HEK293 (cell line): ENCODE measurements around the gene POLN.

Experiments used
- CTCF ChIA-PET: fragments of 350-600 bp; formaldehyde crosslinking; extraction: SDS; loops from one replicate; lab custom pipeline; 2021; ENCODE audit warnings: antibody characterized with exemption; lab: Yijun Ruan, JAX
- POLR2A ChIA-PET: fragments of 300-600 bp; formaldehyde crosslinking; extraction: SDS; loops from one replicate; lab custom pipeline; 2020; ENCODE audit warnings: antibody characterized with exemption, inconsistent platforms; lab: Yijun Ruan, JAX
- H3K27ac ChIP-seq: fragments of 200-500 bp; sonication (Bioruptor generic); 2 replicates; pipeline ENCODE4 v1.5.1; 2014; ENCODE audit warnings: low read depth, low read length, control low read depth, inconsistent platforms; ENCODE audit errors: extremely low read depth
- H3K36me3 ChIP-seq, 2 experiments: fragments of 200-500 bp in 1 of 2; sonication (Bioruptor generic) in 1 of 2; 1 replicate in 1 of 2; 2 replicates in 1 of 2; pipeline ENCODE4 v1.5.1; 2014 to 2017; ENCODE audit warnings: inconsistent platforms in 2 of 2, low read length in 2 of 2; ENCODE audit not compliant: control insufficient read depth in 2 of 2, insufficient read depth in 1 of 2
- H3K4me1 ChIP-seq: fragments of 200-500 bp; sonication (Bioruptor generic); 2 replicates; pipeline ENCODE4 v1.5.1; 2014; ENCODE audit warnings: mild to moderate bottlenecking, low read length, inconsistent platforms; ENCODE audit not compliant: control insufficient read depth, insufficient read depth
- H3K4me3 ChIP-seq: 2 replicates; pipeline ENCODE4 v1.5.1; 2011; ENCODE audit warnings: low read depth, mild to moderate bottlenecking, control low read depth, low read length, moderate library complexity
- H3K9me3 ChIP-seq: fragments of 200-500 bp; sonication (Bioruptor generic); 2 replicates; pipeline ENCODE4 v1.5.1; 2014; ENCODE audit warnings: low read depth, low read length, inconsistent platforms; ENCODE audit not compliant: control insufficient read depth, insufficient read depth
- GLI2 ChIP-seq: fragments of 450-650 bp; formaldehyde crosslinking; IDR thresholded peaks from 2 replicates; pipeline ENCODE4; 2017; ENCODE audit warnings: missing biosample characterization, missing genetic modification characterization, low read depth, borderline replicate concordance
- KLF10 ChIP-seq: fragments of 450-650 bp; IDR thresholded peaks from 2 replicates; pipeline ENCODE4 v1.5.1; 2018; ENCODE audit warnings: missing biosample characterization, mild to moderate bottlenecking, missing genetic modification characterization
- MYNN ChIP-seq: fragments of 450-650 bp; formaldehyde crosslinking; IDR thresholded peaks from 2 replicates; pipeline ENCODE4 v1.5.1; 2016; ENCODE audit warnings: missing biosample characterization, missing genetic modification characterization, borderline replicate concordance
- SALL2 ChIP-seq: fragments of 450-650 bp; formaldehyde crosslinking; IDR thresholded peaks from 2 replicates; pipeline ENCODE4 v1.5.0; 2017; ENCODE audit warnings: missing biosample characterization, mild to moderate bottlenecking, missing genetic modification characterization, borderline replicate concordance
- SCRT1 ChIP-seq: fragments of 450-650 bp; formaldehyde crosslinking; IDR thresholded peaks from 2 replicates; pipeline ENCODE4 v1.5.1; 2016; ENCODE audit warnings: missing biosample characterization, missing genetic modification characterization, borderline replicate concordance
- SCRT2 ChIP-seq: fragments of 450-650 bp; formaldehyde crosslinking; IDR thresholded peaks from 2 replicates; pipeline ENCODE4 v1.5.1; 2016; ENCODE audit warnings: missing biosample characterization, missing genetic modification characterization
- SP7 ChIP-seq: fragments of 450-650 bp; formaldehyde crosslinking; IDR thresholded peaks from 2 replicates; pipeline ENCODE4 v1.5.1; 2016; ENCODE audit warnings: missing biosample characterization, missing genetic modification characterization
- ZBTB48 ChIP-seq: fragments of 450-650 bp; formaldehyde crosslinking; IDR thresholded peaks from 2 replicates; pipeline ENCODE4 v1.5.1; 2016; ENCODE audit warnings: missing biosample characterization, missing genetic modification characterization
- ZNF335 ChIP-seq: fragments of 450-650 bp; formaldehyde crosslinking; conservative IDR thresholded peaks from 2 replicates; pipeline ENCODE4 v1.5.1; 2016; ENCODE audit warnings: missing biosample characterization, missing genetic modification characterization
- ZNF549 ChIP-seq: fragments of 450-650 bp; IDR thresholded peaks from 2 replicates; pipeline ENCODE4 v1.5.1; 2018; ENCODE audit warnings: missing biosample characterization, missing genetic modification characterization, mild to moderate bottlenecking, inconsistent platforms, moderate library complexity
- ZNF600 ChIP-seq: fragments of 450-650 bp; formaldehyde crosslinking; IDR thresholded peaks from 2 replicates; pipeline ENCODE4 v1.5.1; 2016; ENCODE audit warnings: missing biosample characterization, missing genetic modification characterization
- ZNF664 ChIP-seq: fragments of 450-650 bp; formaldehyde crosslinking; IDR thresholded peaks from 2 replicates; pipeline ENCODE4 v1.5.1; 2016; ENCODE audit warnings: missing biosample characterization, missing genetic modification characterization
- TF ChIP-seq, protein P1 (sequence below): fragments of 450-650 bp; formaldehyde crosslinking; IDR thresholded peaks from 2 replicates; pipeline ENCODE4 v1.5.1; 2016; ENCODE audit warnings: missing biosample characterization, missing genetic modification characterization
- TF ChIP-seq, protein P2 (sequence below): fragments of 450-650 bp; formaldehyde crosslinking; IDR thresholded peaks from 2 replicates; pipeline ENCODE4 v1.5.1; 2016; ENCODE audit warnings: missing biosample characterization, missing genetic modification characterization
- TF ChIP-seq, protein P3 (sequence below): fragments of 450-650 bp; formaldehyde crosslinking; IDR thresholded peaks from 2 replicates; pipeline ENCODE4 v1.5.1; 2016; ENCODE audit warnings: missing biosample characterization, missing genetic modification characterization
- TF ChIP-seq, protein P4 (sequence below): fragments of 450-650 bp; formaldehyde crosslinking; IDR thresholded peaks from 2 replicates; pipeline ENCODE4 v1.5.1; 2016; ENCODE audit warnings: missing biosample characterization, missing genetic modification characterization
- TF ChIP-seq, protein P5 (sequence below): fragments of 450-650 bp; formaldehyde crosslinking; IDR thresholded peaks from 2 replicates; pipeline ENCODE4 v1.5.1; 2017; ENCODE audit warnings: missing biosample characterization, mild to moderate bottlenecking, missing genetic modification characterization, moderate library complexity

Gene POLN

DNA sequence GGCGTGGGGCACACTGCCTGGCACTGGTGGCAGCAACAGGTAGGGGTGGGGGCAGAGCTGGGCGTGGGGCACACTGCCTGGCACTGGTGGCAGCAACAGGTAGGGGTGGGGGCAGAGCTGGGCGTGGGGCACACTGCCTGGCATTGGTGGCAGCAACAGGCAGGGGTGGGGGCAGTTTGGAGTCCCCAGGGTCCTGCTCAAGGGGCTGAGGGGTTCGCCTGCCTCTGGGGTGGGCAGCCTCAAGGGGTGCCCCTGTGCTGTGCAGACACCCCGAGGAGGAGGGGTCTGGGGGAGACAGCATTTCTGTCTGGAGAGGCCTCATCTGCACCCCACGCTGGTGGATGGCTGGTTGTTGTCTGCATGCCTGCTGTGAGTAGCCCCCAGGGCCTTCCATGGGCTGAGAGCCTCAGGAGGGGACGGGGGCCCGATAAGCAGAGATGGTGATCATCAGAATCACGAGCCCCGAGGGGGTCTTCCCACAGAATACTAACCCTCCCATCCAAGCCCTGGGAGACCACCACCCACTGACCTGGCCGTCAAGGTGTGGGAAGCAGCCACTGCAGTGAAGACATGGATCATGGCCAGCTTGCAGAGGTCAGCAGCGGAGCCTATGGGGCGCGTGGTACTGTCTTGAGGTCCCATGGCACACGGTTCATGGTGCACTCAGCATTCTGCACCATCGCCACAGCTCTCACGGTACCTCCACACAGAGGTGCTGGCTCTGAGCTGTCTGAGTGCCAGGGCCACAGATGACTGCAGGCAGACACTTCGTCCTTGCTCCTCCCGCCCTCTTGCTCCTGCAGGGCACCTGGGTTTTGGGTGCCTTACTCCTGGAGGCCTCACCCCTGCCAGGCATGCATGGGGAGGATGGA is 161.3 kb downstream of the POLN start:
- no peaks in the 10 kb centered on the region for H3K4me1 ChIP-seq
- POLR2A ChIA-PET, result no interaction called here

DNA sequence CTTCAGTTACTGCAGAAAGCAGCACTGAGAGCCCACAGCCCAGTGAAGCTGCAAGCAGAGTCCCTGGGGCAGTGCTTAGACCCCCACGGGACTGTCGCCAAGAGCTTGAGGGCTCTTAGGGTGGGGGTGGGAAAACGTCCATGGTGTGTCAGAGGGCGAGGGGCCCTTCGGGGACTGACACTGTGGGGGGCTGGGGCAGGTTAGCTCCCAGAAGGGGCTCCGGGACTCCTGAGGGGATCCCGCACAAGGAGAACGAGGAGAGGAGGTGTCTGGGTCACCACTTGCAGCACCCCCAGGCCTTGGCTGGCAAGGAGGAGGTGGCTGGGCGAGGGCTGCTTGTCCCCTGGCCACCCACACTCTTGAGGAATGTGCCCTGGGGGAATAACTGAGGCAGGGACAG is 162.0 kb downstream of the POLN start:
- no peak overlapping the region for H3K27ac ChIP-seq
- POLR2A ChIA-PET, result no interaction called here
- TF ChIP-seq KLF10 (tag by site-specific recombination) (no peak), ZNF549 (tag by site-specific recombination) (no peak)
- no peaks in the 10 kb centered on the region for H3K9me3 ChIP-seq
- peaks cover 0 to 10% of the 10 kb centered on the region in 2 experiments; a peak in 1 of 3 replicates for H3K36me3 ChIP-seq
- H3K4me1 ChIP-seq, result no peaks in the 10 kb centered on the region
- H3K4me3 ChIP-seq, result no peak overlapping the region
- CTCF ChIA-PET, result no interaction called here

More for the DNA sequence above, 161.3 kb downstream of the POLN start:
- CTCF ChIA-PET, result no interaction called here
- TF ChIP-seq SCRT2 (peak; percentile 29; the same call in 1 of the 2 replicates), GLI2 (tag by site-specific recombination) (no peak), SCRT1 (tag by site-specific recombination) (0 out of 2 replicates have a peak, but pooled peaks have one; percentile 21)
- H3K4me3 ChIP-seq, result no peak overlapping the region
- no peak overlapping the region for H3K27ac ChIP-seq
- peaks cover 0 to 10% of the 10 kb centered on the region in 2 experiments; a peak in 1 of 3 replicates for H3K36me3 ChIP-seq
- no peaks in the 10 kb centered on the region for H3K9me3 ChIP-seq

DNA sequence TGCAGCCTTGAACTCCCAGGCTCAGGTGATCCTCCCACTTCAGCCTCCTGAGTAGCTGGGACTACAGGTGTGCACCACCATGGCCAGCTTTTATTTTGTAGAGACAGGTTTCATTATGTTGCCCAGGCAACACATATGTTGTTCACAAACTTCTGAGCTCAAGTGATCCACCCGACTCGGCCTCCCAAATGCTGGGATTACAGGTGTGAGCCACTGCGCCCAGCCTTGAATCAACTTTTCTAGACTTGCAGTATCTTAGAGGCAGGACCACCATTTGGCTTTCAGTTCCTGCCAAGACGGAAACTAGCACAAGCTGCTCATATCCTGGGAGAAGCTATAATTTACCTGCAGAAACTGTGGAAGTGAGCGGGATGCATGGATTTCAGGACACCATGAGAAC is 162.9 kb downstream of the POLN start:
- ChIA-PET CTCF (no interaction called here), POLR2A (no interaction called here)
- H3K4me3 ChIP-seq, result no peak overlapping the region
- H3K4me1 ChIP-seq, result no peaks in the 10 kb centered on the region
- peaks cover 0 to 6% of the 10 kb centered on the region in 2 experiments; a peak in 1 of 3 replicates for H3K36me3 ChIP-seq
- TF ChIP-seq, protein P1, sequence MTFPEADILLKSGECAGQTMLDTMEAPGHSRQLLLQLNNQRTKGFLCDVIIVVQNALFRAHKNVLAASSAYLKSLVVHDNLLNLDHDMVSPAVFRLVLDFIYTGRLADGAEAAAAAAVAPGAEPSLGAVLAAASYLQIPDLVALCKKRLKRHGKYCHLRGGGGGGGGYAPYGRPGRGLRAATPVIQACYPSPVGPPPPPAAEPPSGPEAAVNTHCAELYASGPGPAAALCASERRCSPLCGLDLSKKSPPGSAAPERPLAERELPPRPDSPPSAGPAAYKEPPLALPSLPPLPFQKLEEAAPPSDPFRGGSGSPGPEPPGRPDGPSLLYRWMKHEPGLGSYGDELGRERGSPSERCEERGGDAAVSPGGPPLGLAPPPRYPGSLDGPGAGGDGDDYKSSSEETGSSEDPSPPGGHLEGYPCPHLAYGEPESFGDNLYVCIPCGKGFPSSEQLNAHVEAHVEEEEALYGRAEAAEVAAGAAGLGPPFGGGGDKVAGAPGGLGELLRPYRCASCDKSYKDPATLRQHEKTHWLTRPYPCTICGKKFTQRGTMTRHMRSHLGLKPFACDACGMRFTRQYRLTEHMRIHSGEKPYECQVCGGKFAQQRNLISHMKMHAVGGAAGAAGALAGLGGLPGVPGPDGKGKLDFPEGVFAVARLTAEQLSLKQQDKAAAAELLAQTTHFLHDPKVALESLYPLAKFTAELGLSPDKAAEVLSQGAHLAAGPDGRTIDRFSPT (tag by site-specific recombination), result no peak
- TF ChIP-seq ZNF600, result no peak
- no peak for TF ChIP-seq SALL2 (tag by site-specific recombination)
- TF ChIP-seq, protein P2, sequence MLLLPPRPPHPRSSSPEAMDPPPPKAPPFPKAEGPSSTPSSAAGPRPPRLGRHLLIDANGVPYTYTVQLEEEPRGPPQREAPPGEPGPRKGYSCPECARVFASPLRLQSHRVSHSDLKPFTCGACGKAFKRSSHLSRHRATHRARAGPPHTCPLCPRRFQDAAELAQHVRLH (tag by site-specific recombination), result no peak
- TF ChIP-seq, protein P3, sequence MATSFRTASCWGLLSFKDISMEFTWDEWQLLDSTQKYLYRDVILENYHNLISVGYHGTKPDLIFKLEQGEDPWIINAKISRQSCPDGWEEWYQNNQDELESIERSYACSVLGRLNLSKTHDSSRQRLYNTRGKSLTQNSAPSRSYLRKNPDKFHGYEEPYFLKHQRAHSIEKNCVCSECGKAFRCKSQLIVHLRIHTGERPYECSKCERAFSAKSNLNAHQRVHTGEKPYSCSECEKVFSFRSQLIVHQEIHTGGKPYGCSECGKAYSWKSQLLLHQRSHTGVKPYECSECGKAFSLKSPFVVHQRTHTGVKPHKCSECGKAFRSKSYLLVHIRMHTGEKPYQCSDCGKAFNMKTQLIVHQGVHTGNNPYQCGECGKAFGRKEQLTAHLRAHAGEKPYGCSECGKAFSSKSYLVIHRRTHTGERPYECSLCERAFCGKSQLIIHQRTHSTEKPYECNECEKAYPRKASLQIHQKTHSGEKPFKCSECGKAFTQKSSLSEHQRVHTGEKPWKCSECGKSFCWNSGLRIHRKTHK (tag by site-specific recombination), result no peak
- TF ChIP-seq ZNF664 (tag by site-specific recombination), result no peak
- no peak for TF ChIP-seq MYNN (tag by site-specific recombination)
- no peak for TF ChIP-seq ZNF335 (tag by site-specific recombination)
- TF ChIP-seq ZBTB48, result no peak
- TF ChIP-seq, protein P4, sequence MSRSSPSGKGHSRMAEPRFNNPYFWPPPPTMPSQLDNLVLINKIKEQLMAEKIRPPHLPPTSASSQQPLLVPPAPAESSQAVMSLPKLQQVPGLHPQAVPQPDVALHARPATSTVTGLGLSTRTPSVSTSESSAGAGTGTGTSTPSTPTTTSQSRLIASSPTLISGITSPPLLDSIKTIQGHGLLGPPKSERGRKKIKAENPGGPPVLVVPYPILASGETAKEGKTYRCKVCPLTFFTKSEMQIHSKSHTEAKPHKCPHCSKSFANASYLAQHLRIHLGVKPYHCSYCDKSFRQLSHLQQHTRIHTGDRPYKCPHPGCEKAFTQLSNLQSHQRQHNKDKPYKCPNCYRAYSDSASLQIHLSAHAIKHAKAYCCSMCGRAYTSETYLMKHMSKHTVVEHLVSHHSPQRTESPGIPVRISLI (tag by site-specific recombination), result no peak
- TF ChIP-seq, protein P5, sequence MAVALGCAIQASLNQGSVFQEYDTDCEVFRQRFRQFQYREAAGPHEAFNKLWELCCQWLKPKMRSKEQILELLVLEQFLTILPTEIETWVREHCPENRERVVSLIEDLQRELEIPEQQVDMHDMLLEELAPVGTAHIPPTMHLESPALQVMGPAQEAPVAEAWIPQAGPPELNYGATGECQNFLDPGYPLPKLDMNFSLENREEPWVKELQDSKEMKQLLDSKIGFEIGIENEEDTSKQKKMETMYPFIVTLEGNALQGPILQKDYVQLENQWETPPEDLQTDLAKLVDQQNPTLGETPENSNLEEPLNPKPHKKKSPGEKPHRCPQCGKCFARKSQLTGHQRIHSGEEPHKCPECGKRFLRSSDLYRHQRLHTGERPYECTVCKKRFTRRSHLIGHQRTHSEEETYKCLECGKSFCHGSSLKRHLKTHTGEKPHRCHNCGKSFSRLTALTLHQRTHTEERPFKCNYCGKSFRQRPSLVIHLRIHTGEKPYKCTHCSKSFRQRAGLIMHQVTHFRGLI (tag by site-specific recombination), result no peak
- TF ChIP-seq SP7, result no peak
- no peak overlapping the region for H3K27ac ChIP-seq
- no peaks in the 10 kb centered on the region for H3K9me3 ChIP-seq
